ENCODE data around the gene IFITM2.

Gene IFITM2

DNA sequence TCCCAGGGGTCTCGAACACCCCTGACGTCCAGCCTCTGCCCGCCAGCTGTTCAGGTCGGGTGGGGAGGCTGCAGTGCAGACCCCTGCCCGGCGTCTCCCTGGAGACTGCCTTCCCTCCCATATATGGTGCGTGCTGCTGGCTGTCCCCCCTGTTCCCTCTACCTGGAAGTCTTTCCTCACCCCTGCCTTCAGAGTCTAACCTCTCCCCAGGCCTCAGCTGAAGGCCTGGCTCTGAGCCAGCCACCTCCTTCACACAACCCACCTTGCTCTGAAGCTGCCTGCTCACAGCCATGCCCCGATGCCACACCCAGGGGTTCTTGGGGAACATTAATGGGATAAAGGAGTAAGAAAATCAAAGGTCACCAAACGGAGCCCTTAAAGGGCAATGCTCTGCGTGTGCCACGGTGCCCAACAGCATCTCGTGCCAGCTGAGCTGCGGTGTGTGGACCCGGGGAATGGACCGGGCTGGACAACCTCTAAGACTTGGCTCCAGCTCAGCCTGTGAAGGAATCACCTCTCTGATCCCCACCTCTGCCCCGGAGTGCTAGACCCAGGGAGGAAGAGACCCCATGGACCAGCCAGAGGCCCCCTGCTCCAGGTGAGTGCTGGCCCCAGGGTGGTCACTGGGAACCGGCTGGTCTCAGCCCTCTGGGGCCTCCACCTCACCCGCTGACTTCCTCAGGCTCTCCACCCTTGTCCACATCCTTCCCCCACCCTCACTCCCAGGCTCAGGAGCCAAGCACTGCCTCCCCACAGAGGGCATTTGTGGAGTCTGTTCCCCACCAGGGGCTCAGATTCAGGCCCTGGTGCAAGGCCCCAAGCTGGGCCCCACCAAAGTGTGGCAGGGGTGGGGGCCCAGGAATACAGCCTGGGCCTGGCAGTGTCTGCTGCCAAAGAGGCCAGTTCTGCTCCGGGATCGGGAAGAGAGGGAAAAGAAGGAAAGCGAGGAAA, 29.3 kb upstream of the IFITM2 start, which contains the start of gene NLRP6:
Gene NLRP6 (plus strand): TSS at position 407 of the 951 bp plus-strand sequence. CDS start 163 bp downstream, at position 570.
- Histone ChIP-seq H3K27me3 (replicated peaks; ENCODE audit: insufficient read depth, low read length) (peaks cover 26% of the 10 kb centered on the region), H3K4me1 (ENCODE audit: low read length) (no peaks in the 10 kb centered on the region), H3F3A (ENCODE audit: insufficient read depth, low read length) (no peaks in the 10 kb centered on the region), H3K9ac (ENCODE audit: low read length) (no peak within 1 kb of the TSS), H2AFZ (ENCODE audit: low read length) (no peak within 1 kb of the TSS), H3K4me3 (ENCODE audit: low read length) (no peak within 1 kb of the TSS), H3K27ac (ENCODE audit: low read length) (no peak within 1 kb of the TSS), H3K4me2 (ENCODE audit: low read depth, low read length) (no peak within 1 kb of the TSS), H3K36me3 (replicated peaks; ENCODE audit: insufficient read depth, low read length) (no peaks in the 10 kb centered on the region), H3K9me2 (replicated peaks; ENCODE audit: insufficient read depth, low read length) (no peaks in the 10 kb centered on the region), H3K79me2 (ENCODE audit: low read length) (no peaks in the 10 kb centered on the region), H3K9me3 (replicated peaks; ENCODE audit: insufficient read depth, low read length) (no peaks in the 10 kb centered on the region), H4K20me1 (ENCODE audit: insufficient read depth, low read length) (no peaks in the 10 kb centered on the region)
- no peak for DNase-seq
- TF ChIP-seq, protein P1, sequence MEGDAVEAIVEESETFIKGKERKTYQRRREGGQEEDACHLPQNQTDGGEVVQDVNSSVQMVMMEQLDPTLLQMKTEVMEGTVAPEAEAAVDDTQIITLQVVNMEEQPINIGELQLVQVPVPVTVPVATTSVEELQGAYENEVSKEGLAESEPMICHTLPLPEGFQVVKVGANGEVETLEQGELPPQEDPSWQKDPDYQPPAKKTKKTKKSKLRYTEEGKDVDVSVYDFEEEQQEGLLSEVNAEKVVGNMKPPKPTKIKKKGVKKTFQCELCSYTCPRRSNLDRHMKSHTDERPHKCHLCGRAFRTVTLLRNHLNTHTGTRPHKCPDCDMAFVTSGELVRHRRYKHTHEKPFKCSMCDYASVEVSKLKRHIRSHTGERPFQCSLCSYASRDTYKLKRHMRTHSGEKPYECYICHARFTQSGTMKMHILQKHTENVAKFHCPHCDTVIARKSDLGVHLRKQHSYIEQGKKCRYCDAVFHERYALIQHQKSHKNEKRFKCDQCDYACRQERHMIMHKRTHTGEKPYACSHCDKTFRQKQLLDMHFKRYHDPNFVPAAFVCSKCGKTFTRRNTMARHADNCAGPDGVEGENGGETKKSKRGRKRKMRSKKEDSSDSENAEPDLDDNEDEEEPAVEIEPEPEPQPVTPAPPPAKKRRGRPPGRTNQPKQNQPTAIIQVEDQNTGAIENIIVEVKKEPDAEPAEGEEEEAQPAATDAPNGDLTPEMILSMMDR (IDR thresholded peaks at IDR 0.05; ENCODE audit: low read length) = no peak
- no peak for TF ChIP-seq EZH2 (optimal IDR thresholded peaks at IDR 0.05; ENCODE audit: low read depth, low read length)
- no peak for TF ChIP-seq EZH2phosphoT487 (IDR thresholded peaks at IDR 0.05; ENCODE audit: low read length)

DNA sequence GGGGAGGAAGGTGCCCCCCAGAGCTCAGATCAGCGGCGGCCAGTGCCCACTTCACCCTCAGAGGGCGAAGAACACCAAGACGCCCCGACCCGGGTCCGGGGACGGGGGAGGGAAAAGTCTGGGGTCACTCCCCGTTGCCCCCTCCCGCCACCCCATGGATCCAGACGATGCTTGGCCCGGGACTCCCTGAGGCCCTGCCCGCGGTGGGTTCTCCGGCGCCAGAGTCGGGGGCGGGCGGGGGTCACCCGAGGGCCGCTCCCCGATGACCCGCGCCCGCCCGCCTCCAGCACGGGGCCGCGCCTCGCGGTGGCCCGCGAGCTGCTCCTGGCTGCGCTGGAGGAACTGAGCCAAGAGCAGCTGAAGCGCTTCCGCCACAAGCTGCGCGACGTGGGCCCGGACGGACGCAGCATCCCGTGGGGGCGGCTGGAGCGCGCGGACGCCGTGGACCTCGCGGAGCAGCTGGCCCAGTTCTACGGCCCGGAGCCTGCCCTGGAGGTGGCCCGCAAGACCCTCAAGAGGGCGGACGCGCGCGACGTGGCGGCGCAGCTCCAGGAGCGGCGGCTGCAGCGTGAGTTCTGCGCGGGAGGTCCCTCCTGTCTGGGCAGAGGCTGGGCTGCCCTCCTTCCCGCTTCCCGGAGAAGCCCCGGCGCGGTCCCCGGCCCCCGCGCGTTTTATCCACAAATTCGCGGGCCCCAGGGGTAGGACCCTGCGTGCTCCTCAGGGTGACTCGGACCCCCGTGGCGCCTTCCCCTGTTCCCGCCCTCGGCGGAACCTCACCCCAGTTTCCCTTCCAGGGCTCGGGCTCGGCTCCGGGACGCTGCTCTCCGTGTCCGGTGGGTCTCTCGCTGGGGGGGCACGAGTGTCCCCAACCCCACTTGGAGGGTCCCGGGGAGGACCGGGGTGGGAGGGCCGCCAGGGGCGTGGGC, 28.3 kb upstream of the IFITM2 start:
- Histone ChIP-seq H3F3A (ENCODE audit: insufficient read depth, low read length) (no peaks in the 10 kb centered on the region), H3K27me3 (replicated peaks; ENCODE audit: insufficient read depth, low read length) (peaks cover 31% of the 10 kb centered on the region), H3K36me3 (replicated peaks; ENCODE audit: insufficient read depth, low read length) (no peaks in the 10 kb centered on the region), H3K9me3 (replicated peaks; ENCODE audit: insufficient read depth, low read length) (no peaks in the 10 kb centered on the region), H3K4me2 (ENCODE audit: low read depth, low read length) (no peak overlapping the region), H3K27ac (ENCODE audit: low read length) (no peak overlapping the region), H2AFZ (ENCODE audit: low read length) (no peak overlapping the region), H3K4me1 (ENCODE audit: low read length) (no peaks in the 10 kb centered on the region), H3K79me2 (ENCODE audit: low read length) (no peaks in the 10 kb centered on the region), H4K20me1 (ENCODE audit: insufficient read depth, low read length) (no peaks in the 10 kb centered on the region), H3K9me2 (replicated peaks; ENCODE audit: insufficient read depth, low read length) (no peaks in the 10 kb centered on the region), H3K4me3 (ENCODE audit: low read length) (no peak overlapping the region), H3K9ac (ENCODE audit: low read length) (no peak overlapping the region)
- TF ChIP-seq, protein P1 (IDR thresholded peaks at IDR 0.05; ENCODE audit: low read length) = no peak
- TF ChIP-seq EZH2phosphoT487 (IDR thresholded peaks at IDR 0.05; ENCODE audit: low read length) (no peak), EZH2 (optimal IDR thresholded peaks at IDR 0.05; ENCODE audit: low read depth, low read length) (no peak)
- no peak for DNase-seq

DNA sequence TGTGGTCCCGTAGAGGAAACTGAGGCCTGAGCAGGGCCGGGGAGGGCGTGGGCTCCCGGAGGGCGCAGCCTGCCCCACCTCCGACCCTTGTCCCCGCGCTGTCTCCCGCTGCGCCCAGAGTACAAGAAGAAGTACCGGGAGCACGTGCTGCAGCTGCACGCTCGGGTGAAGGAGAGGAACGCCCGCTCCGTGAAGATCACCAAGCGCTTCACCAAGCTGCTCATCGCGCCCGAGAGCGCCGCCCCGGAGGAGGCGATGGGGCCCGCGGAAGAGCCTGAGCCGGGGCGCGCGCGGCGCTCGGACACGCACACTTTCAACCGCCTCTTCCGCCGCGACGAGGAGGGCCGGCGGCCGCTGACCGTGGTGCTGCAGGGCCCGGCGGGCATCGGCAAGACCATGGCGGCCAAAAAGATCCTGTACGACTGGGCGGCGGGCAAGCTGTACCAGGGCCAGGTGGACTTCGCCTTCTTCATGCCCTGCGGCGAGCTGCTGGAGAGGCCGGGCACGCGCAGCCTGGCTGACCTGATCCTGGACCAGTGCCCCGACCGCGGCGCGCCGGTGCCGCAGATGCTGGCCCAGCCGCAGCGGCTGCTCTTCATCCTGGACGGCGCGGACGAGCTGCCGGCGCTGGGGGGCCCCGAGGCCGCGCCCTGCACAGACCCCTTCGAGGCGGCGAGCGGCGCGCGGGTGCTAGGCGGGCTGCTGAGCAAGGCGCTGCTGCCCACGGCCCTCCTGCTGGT, 27.5 kb upstream of the IFITM2 start:
- Histone ChIP-seq H3K9me2 (replicated peaks; ENCODE audit: insufficient read depth, low read length) (no peaks in the 10 kb centered on the region), H3K27ac (ENCODE audit: low read length) (no peak overlapping the region), H3F3A (ENCODE audit: insufficient read depth, low read length) (no peaks in the 10 kb centered on the region), H3K9me3 (replicated peaks; ENCODE audit: insufficient read depth, low read length) (no peaks in the 10 kb centered on the region), H2AFZ (ENCODE audit: low read length) (no peak overlapping the region), H3K4me1 (ENCODE audit: low read length) (no peaks in the 10 kb centered on the region), H3K79me2 (ENCODE audit: low read length) (no peaks in the 10 kb centered on the region), H4K20me1 (ENCODE audit: insufficient read depth, low read length) (no peaks in the 10 kb centered on the region), H3K9ac (ENCODE audit: low read length) (no peak overlapping the region), H3K36me3 (replicated peaks; ENCODE audit: insufficient read depth, low read length) (no peaks in the 10 kb centered on the region), H3K4me2 (ENCODE audit: low read depth, low read length) (no peak overlapping the region), H3K27me3 (replicated peaks; ENCODE audit: insufficient read depth, low read length) (peaks cover 31% of the 10 kb centered on the region), H3K4me3 (ENCODE audit: low read length) (no peak overlapping the region)
- TF ChIP-seq EZH2 (optimal IDR thresholded peaks at IDR 0.05; ENCODE audit: low read depth, low read length) (no peak), EZH2phosphoT487 (IDR thresholded peaks at IDR 0.05; ENCODE audit: low read length) (no peak)
- TF ChIP-seq, protein P1 (IDR thresholded peaks at IDR 0.05; ENCODE audit: low read length) = no peak
- DNase-seq = no peak

Measured in MM.1S (cell line).